ENCODE measurements around the gene ADAM12.

Gene ADAM12

GRCh38 chr10:126104767-126105166 lies 283.5 kb downstream of the ADAM12 start:
- no peak for DNase-seq

- no peak for DNase-seq
Measured at GRCh38 chr10:126102636-126103035, 285.6 kb downstream of the ADAM12 start.

GRCh38 chr10:126101736-126102135 lies 286.5 kb downstream of the ADAM12 start:
- no peak for DNase-seq

GRCh38 chr10:126101325-126101724 lies 287.0 kb downstream of the ADAM12 start:
- no peak for DNase-seq

- no peak for DNase-seq
Measured at GRCh38 chr10:126099366-126099765, 288.9 kb downstream of the ADAM12 start.

- DNase-seq: no peak
Measured at GRCh38 chr10:126098226-126098581, 290.1 kb downstream of the ADAM12 start.

- no peak for DNase-seq
Measured at GRCh38 chr10:126097558-126098225, 290.6 kb downstream of the ADAM12 start.

- DNase-seq: no peak
Measured at GRCh38 chr10:126094537-126094936, 293.7 kb downstream of the ADAM12 start.

GRCh38 chr10:126092366-126093215 lies 295.7 kb downstream of the ADAM12 start:
- no peak for DNase-seq

- DNase-seq: no peak
Measured at GRCh38 chr10:126090911-126091728, 297.2 kb downstream of the ADAM12 start.

- DNase-seq: no peak
Measured at GRCh38 chr10:126090443-126090842, 297.8 kb downstream of the ADAM12 start.

- DNase-seq: no peak
Measured at GRCh38 chr10:126087796-126088505, 300.3 kb downstream of the ADAM12 start.

GRCh38 chr10:126087153-126087680 lies 301.1 kb downstream of the ADAM12 start:
- DNase-seq: no peak

GRCh38 chr10:126085806-126086205 lies 302.5 kb downstream of the ADAM12 start:
- DNase-seq: no peak

GRCh38 chr10:126084369-126084768 lies 303.9 kb downstream of the ADAM12 start:
- no peak for DNase-seq

GRCh38 chr10:126083009-126083408 lies 305.3 kb downstream of the ADAM12 start:
- DNase-seq: no peak

- DNase-seq: no peak
Measured at GRCh38 chr10:126081841-126082466, 306.3 kb downstream of the ADAM12 start.

- no peak for DNase-seq
Measured at GRCh38 chr10:126080879-126081411, 307.3 kb downstream of the ADAM12 start.

- DNase-seq: no peak
Measured at GRCh38 chr10:126080291-126080825, 307.9 kb downstream of the ADAM12 start.

- DNase-seq: no peak
Measured at GRCh38 chr10:126075009-126075408, 313.3 kb downstream of the ADAM12 start.

GRCh38 chr10:126074291-126074690 lies 314.0 kb downstream of the ADAM12 start:
- no peak for DNase-seq

- DNase-seq: no peak
Measured at GRCh38 chr10:126073606-126074005, 314.7 kb downstream of the ADAM12 start.
